Tibial nerve (tissue), 4 donors: ENCODE measurements around the gene C6orf47. TPM values are rescaled to one million over a fixed set of nuclear protein-coding genes. Genes with fewer than 3 reads are reported as not detected.

Experiments
- DNase-seq, 2 donors: peaks; one replicate each; pipeline ENCODE4 v3.0.0-alpha.2; 2019; ENCODE audit warnings: low spot score in 2 of 2
- H3K27ac ChIP-seq, 4 donors: fragments of 200-600 bp; sonication (generic) in 3 of 4; one replicate each; pipeline ENCODE4 v1.5.1; 2017 to 2019; ENCODE audit warnings: mild to moderate bottlenecking in 1 of 4
- H3K27me3 ChIP-seq, 2 donors: fragments of 200-600 bp; sonication (generic) in 1 of 2; one replicate each; pipeline versions ENCODE4 v1.5.1 to v1.6.0; 2017 to 2019
- H3K36me3 ChIP-seq, 3 donors: fragments of 200-600 bp; sonication (generic); one replicate each; pipeline ENCODE4 v1.5.1; 2018 to 2019
- H3K4me1 ChIP-seq, 4 donors: fragments of 200-600 bp; sonication (generic) in 3 of 4; one replicate each; pipeline ENCODE4 v1.5.1; 2017 to 2019
- H3K4me3 ChIP-seq, 4 donors: fragments of 200-600 bp; sonication (generic) in 3 of 4; one replicate each; pipeline ENCODE4 v1.5.1; 2017 to 2019; ENCODE audit warnings: mild to moderate bottlenecking in 1 of 4, moderate library complexity in 1 of 4
- H3K9me3 ChIP-seq, 4 donors: fragments of 200-600 bp; sonication (generic) in 3 of 4; one replicate each; pipeline ENCODE4 v1.5.1; 2017 to 2019
- EP300 ChIP-seq, 2 donors: sonication (generic); formaldehyde crosslinking; IDR thresholded peaks; one replicate each; pipeline ENCODE4 v1.6.1; 2017; ENCODE audit warnings: antibody characterized with exemption in 2 of 2, mild to moderate bottlenecking in 1 of 2
- POLR2A ChIP-seq, 2 donors: fragments of 450-650 bp; IDR thresholded peaks; one replicate each; pipeline ENCODE4 v1.6.1; 2017; ENCODE audit warnings: antibody characterized with exemption in 2 of 2, mild to moderate bottlenecking in 2 of 2, moderate library complexity in 2 of 2
- WGBS, 2 donors: methylation state at CpG; one replicate each; pipeline ENCODE4 v1.1.5; 2018; 5-methylcytosine and 5-hydroxymethylcytosine counted together
- total RNA-seq, 4 donors: library from RNA; depleted of rRNA; stranded (reverse); fragments of >200 nt; gene quantifications; one replicate each; pipeline ENCODE4 v1.1.0, GENCODE V29; 2016
- TF ChIP-seq, protein P1 (sequence below), 5 experiments: fragments of 200-600 bp in 3 of 5; fragments of 450-650 bp in 2 of 5; sonication (generic) in 3 of 5; IDR thresholded peaks; one replicate each; pipeline ENCODE4 v1.5.1; 2016 to 2019; ENCODE audit warnings: antibody characterized with exemption in 5 of 5, mild to moderate bottlenecking in 3 of 5, moderate library complexity in 2 of 5

Gene C6orf47
- total RNA-seq, 4 donors from 2014 or later: 13.8 to 23.3 (median 20.5) TPM

DNA sequence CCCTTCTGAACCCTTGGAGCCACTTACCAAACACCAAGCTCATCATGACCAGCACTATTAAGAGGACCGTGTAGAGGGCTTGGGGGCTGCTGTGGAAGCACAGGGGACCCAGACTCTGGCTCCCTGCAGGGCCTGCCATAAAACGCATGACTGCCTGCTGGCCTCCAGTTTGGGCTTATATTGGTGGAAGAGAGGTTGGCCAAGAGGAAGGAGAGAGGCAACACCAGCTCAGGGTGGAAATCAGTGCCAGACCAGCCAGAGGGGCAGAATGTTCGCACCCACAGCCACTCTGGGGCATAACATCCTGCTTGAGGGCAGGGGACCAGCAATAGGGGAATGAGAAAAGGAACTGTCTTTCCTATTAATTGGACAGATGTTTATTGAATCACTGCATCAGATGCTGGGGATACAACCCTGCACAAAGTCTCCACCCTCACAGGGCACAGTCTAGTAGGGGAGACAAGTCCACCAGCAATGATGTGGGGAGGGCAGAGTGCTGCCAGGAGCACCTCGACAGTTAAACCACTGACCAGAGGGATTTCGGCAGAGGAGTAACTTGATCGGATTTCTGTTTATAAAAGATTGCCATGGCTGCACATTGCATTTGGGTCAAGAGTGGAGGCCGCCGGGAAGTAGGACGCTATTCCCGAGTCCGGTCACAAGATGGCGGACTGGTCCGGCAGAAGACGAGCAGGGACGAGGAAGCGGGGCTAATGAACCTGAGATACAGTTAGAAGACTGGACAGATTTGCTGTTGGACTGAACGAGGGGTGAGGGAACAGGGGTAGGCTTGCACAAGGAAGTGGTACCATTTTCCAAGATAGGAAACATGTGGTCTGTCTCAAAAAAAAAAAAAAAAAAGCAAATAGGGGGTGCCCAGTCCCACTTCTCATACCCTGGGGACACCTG lies 19.9 kb upstream of the C6orf47 start, which contains the start of gene LY6G5C:
LY6G5C (minus strand) TSS at position 842 of the 909 bp plus-strand sequence; CDS start at position 148, 694 bp downstream.
- peaks cover 0 to 35% (median 4%) of the 10 kb centered on the region in 4 donors for H3K4me1 ChIP-seq
- TF ChIP-seq POLR2A (IDR thresholded peaks at IDR 0.05) (no peak), EP300 (IDR thresholded peaks at IDR 0.05) (peak in 1 of 2 donors; percentile 60)
- TF ChIP-seq, protein P1, sequence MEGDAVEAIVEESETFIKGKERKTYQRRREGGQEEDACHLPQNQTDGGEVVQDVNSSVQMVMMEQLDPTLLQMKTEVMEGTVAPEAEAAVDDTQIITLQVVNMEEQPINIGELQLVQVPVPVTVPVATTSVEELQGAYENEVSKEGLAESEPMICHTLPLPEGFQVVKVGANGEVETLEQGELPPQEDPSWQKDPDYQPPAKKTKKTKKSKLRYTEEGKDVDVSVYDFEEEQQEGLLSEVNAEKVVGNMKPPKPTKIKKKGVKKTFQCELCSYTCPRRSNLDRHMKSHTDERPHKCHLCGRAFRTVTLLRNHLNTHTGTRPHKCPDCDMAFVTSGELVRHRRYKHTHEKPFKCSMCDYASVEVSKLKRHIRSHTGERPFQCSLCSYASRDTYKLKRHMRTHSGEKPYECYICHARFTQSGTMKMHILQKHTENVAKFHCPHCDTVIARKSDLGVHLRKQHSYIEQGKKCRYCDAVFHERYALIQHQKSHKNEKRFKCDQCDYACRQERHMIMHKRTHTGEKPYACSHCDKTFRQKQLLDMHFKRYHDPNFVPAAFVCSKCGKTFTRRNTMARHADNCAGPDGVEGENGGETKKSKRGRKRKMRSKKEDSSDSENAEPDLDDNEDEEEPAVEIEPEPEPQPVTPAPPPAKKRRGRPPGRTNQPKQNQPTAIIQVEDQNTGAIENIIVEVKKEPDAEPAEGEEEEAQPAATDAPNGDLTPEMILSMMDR (IDR thresholded peaks at IDR 0.05): peak; percentile 65 to 87 (median 74)
- H3K4me3 ChIP-seq: peak within 1 kb of the TSS; percentile 36 to 60 (median 44)
- 11 to 13% methylated on average over 17 of the region's 17 CpGs for WGBS, 2 donors
- H3K9me3 ChIP-seq: no peaks in the 10 kb centered on the region
- DNase-seq: peak; percentile 70 to 85
- no peaks in the 10 kb centered on the region for H3K27me3 ChIP-seq
- H3K27ac ChIP-seq: peak within 1 kb of the TSS; percentile 51 to 84 (median 69)
- H3K36me3 ChIP-seq: peaks cover 0 to 4% (median 0%) of the 10 kb centered on the region in 3 donors

DNA sequence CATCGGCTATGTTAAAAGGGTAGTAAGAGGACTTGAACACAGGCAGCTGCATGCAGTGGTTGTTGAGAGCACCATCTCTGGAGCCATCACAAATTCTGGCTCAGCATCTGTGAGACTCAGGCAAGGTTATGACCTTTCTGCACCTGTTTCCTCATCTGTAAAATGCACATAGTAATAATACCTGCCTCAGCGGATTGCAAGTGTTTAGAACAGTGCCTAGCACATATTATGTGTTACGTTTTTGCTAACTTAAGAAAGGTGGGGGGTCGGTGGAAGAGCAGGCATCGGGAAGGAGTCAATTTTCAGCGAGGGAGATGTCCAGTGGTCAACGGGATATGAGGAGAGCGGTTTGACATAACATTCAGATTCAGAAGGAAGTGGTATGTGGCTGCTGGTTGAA lies 17.4 kb upstream of the C6orf47 start:
- WGBS, 2 donors: 63 to 71% methylated on average over 8 of the region's 8 CpGs
- peaks cover 0 to 26% (median 2%) of the 10 kb centered on the region in 4 donors for H3K4me1 ChIP-seq
- H3K36me3 ChIP-seq: peaks cover 0 to 19% (median 5%) of the 10 kb centered on the region in 3 donors
- TF ChIP-seq POLR2A (IDR thresholded peaks at IDR 0.05) (no peak), EP300 (IDR thresholded peaks at IDR 0.05) (no peak)
- TF ChIP-seq, protein P1 (IDR thresholded peaks at IDR 0.05): no peak
- H3K9me3 ChIP-seq: no peaks in the 10 kb centered on the region
- no peak for DNase-seq
- H3K27ac ChIP-seq: no peak overlapping the region
- H3K4me3 ChIP-seq: no peak overlapping the region
- no peaks in the 10 kb centered on the region for H3K27me3 ChIP-seq

DNA sequence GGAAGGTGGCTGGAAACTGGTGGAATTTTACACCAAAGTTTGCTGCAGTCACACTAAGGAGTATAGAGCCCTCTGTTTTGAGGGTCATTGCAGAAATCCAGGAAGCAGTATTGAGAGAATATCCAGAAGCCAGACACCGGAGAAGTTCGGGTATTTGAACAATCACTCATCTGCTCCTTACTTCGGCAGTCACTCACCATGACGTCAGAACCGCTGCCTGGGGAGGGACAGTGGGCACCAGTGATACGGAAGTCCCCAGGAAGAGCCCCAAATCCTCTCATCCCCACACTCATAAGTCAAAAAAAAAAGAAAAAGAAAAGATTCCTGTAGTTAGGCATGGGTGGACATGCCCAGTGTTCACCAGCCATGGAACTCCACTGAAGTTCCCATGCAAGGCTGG lies 16.3 kb upstream of the C6orf47 start:
- H3K4me1 ChIP-seq: peaks cover 0 to 18% (median 2%) of the 10 kb centered on the region in 4 donors
- peaks cover 0 to 30% (median 13%) of the 10 kb centered on the region in 3 donors for H3K36me3 ChIP-seq
- no peaks in the 10 kb centered on the region for H3K9me3 ChIP-seq
- no peak for TF ChIP-seq POLR2A (IDR thresholded peaks at IDR 0.05)
- no peak for TF ChIP-seq EP300 (IDR thresholded peaks at IDR 0.05)
- TF ChIP-seq, protein P1 (IDR thresholded peaks at IDR 0.05): no peak
- DNase-seq: no peak
- WGBS, 2 donors: 67 to 73% methylated on average over 6 of the region's 6 CpGs
- H3K4me3 ChIP-seq: no peak overlapping the region
- no peaks in the 10 kb centered on the region for H3K27me3 ChIP-seq
- H3K27ac ChIP-seq: no peak overlapping the region

DNA sequence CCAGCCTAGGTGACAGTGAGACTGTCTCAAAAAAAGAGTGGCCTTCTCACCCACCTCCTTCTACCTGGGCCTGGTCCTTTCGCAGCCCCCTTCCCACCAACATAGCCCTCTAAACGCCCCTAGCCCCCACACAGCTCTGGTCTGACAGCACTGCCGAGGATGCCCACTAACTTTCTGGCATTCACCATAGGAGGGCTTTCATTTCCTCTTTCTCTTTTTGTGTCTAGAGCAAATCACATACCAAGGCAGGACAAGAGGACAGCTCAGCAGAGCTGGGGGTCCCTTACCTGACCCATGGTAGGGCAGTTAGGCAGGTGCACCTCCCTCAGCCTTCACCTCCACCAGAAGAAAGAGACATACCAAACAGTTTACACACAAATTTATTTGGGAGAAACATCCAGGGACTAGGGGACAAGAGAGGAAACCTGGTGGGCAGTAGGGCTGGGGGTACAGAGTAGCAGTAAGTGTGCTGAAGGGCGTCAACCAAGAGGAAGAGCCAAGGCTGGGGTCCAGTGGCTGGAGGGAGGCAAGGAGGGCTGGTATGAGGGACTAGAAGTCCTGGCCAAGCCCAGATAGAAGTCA lies 15.8 kb upstream of the C6orf47 start:
- Histone ChIP-seq H3K4me3 (no peak overlapping the region), H3K4me1 (peaks cover 0 to 14% (median 2%) of the 10 kb centered on the region in 4 donors), H3K36me3 (peaks cover 0 to 34% (median 16%) of the 10 kb centered on the region in 3 donors), H3K27me3 (no peaks in the 10 kb centered on the region), H3K27ac (no peak overlapping the region), H3K9me3 (no peaks in the 10 kb centered on the region)
- DNase-seq: no peak
- 72 to 82% methylated on average over 4 of the region's 4 CpGs for WGBS, 2 donors
- TF ChIP-seq, protein P1 (IDR thresholded peaks at IDR 0.05): no peak
- TF ChIP-seq EP300 (IDR thresholded peaks at IDR 0.05) (no peak), POLR2A (IDR thresholded peaks at IDR 0.05) (no peak)
